GM21367 (cell line): ENCODE results near the gene NSDHL.

Source experiments
- ATAC-seq: cut with Tn5 transposase; IDR thresholded peaks from one replicate; pipeline ENCODE4 v1.9.1; 2021; ENCODE audit not compliant: unreplicated experiment

The NSDHL gene

GRCh38 chrX:152910018-152910417 is 79.2 kb downstream of the NSDHL start:
- peak; percentile 68 for ATAC-seq

GRCh38 chrX:152912106-152912505 is 81.2 kb downstream of the NSDHL start:
- no peak for ATAC-seq

GRCh38 chrX:152912641-152913040 is 81.8 kb downstream of the NSDHL start:
- no peak for ATAC-seq

- ATAC-seq = no peak
Observed at GRCh38 chrX:152913346-152913745, 82.5 kb downstream of the NSDHL start.

- no peak for ATAC-seq
Observed at GRCh38 chrX:152913910-152914309, 83.0 kb downstream of the NSDHL start.

- ATAC-seq = peak; percentile 91
Observed at GRCh38 chrX:152915541-152916241, 84.8 kb downstream of the NSDHL start.

GRCh38 chrX:152917656-152918579 is 87.1 kb downstream of the NSDHL start:
- no peak for ATAC-seq

GRCh38 chrX:152918707-152919106 is 87.8 kb downstream of the NSDHL start:
- no peak for ATAC-seq
